GM21423 (cell line): Measurements from ENCODE around the gene UBTFL1.
"Not testable (repeated sequence)": the region's sequence is repeated elsewhere in the genome, so short reads cannot be mapped to it uniquely, and the experiment has no call there.

Experiments
- ATAC-seq: cut with Tn5 transposase; IDR thresholded peaks from one replicate; pipeline ENCODE4 v1.9.1; 2021; ENCODE audit warnings: mild to moderate bottlenecking, moderate library complexity; ENCODE audit not compliant: unreplicated experiment

Gene UBTFL1

GRCh38 chr11:90085650-90086049, at the start of gene UBTFL1:
UBTFL1 (plus strand) TSS chr11:90085950; CDS start chr11:90085950, 0 bp downstream.
- not testable (repeated sequence) for ATAC-seq

GRCh38 chr11:90051591-90052209, 34.0 kb upstream of the UBTFL1 start:
- not testable (repeated sequence) for ATAC-seq

GRCh38 chr11:90052311-90052710, 33.4 kb upstream of the UBTFL1 start:
- not testable (repeated sequence) for ATAC-seq

GRCh38 chr11:90053545-90053944, 32.2 kb upstream of the UBTFL1 start:
- not testable (repeated sequence) for ATAC-seq

- ATAC-seq, result not testable (repeated sequence)
Observed at GRCh38 chr11:90088731-90089130, 3.0 kb downstream of the UBTFL1 start.

- ATAC-seq, result not testable (repeated sequence)
Observed at GRCh38 chr11:90095230-90095924, 9.6 kb downstream of the UBTFL1 start.

GRCh38 chr11:90098261-90098660, 12.5 kb downstream of the UBTFL1 start:
- not testable (repeated sequence) for ATAC-seq

GRCh38 chr11:90100431-90100830, 14.7 kb downstream of the UBTFL1 start:
- no peak for ATAC-seq

- ATAC-seq, result no peak
Observed at GRCh38 chr11:90113541-90113940, 27.8 kb downstream of the UBTFL1 start.

- no peak for ATAC-seq
Observed at GRCh38 chr11:90120191-90120590, 34.4 kb downstream of the UBTFL1 start.

- no peak for ATAC-seq
Observed at GRCh38 chr11:90124371-90124770, 38.6 kb downstream of the UBTFL1 start.

GRCh38 chr11:90124946-90125345, 39.2 kb downstream of the UBTFL1 start:
- ATAC-seq, result no peak

- ATAC-seq, result no peak
Observed at GRCh38 chr11:90133560-90134477, 48.1 kb downstream of the UBTFL1 start.

GRCh38 chr11:90134478-90135003, 48.8 kb downstream of the UBTFL1 start, which contains the start of gene NAALAD2:
NAALAD2 (plus strand) TSS chr11:90134663; CDS start chr11:90134759, 96 bp downstream.
- ATAC-seq, result peak; percentile 85

- no peak for ATAC-seq
Observed at GRCh38 chr11:90135016-90135415, 49.3 kb downstream of the UBTFL1 start.
